Measurements from ENCODE around the gene GPRIN2.
A peak's percentile ranks its signal among the peaks of the same experiment; 100 is the strongest.
"Not testable (repeated sequence)": the region's sequence is repeated elsewhere in the genome, so short reads cannot be mapped to it uniquely, and the experiment has no call there.

Gene GPRIN2

GRCh38 chr10:46573884-46574283 is 17.4 kb upstream of the GPRIN2 start:
- DNase-seq (ENCODE audit: low read depth); H3K4me3 ChIP-seq (ENCODE audit: low read depth, low read length): not testable (repeated sequence)

DNA sequence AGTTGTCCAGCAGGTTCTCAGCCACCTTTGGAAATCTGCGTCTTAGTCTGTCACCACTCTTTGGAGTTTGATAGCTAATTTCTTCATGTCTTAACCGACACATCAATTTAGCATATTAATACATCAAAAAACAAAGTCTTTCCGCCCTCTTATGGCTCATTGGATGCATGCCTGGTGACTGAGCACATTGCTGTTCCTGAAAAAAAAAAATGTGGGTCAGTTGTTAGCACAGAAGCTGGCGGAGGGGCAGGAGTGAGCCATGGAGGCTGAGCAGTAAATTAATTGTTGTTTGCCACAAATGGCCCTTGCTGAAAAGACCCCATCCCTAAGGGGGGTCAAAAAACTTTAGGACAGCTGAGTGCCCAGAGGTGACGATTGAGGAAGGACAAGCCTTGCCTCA is 16.9 kb upstream of the GPRIN2 start:
- H3K4me3 ChIP-seq (ENCODE audit: low read depth, low read length); DNase-seq (ENCODE audit: low read depth): not testable (repeated sequence)

GRCh38 chr10:46572765-46573164 is 16.3 kb upstream of the GPRIN2 start:
- DNase-seq (ENCODE audit: low read depth); H3K4me3 ChIP-seq (ENCODE audit: low read depth, low read length): not testable (repeated sequence)

GRCh38 chr10:46570655-46571054 is 14.2 kb upstream of the GPRIN2 start:
- DNase-seq (ENCODE audit: low read depth); H3K4me3 ChIP-seq (ENCODE audit: low read depth, low read length): not testable (repeated sequence)

- not testable (repeated sequence) for DNase-seq (ENCODE audit: low read depth); H3K4me3 ChIP-seq (ENCODE audit: low read depth, low read length)
Observed at GRCh38 chr10:46567151-46567550, 10.7 kb upstream of the GPRIN2 start.

DNA sequence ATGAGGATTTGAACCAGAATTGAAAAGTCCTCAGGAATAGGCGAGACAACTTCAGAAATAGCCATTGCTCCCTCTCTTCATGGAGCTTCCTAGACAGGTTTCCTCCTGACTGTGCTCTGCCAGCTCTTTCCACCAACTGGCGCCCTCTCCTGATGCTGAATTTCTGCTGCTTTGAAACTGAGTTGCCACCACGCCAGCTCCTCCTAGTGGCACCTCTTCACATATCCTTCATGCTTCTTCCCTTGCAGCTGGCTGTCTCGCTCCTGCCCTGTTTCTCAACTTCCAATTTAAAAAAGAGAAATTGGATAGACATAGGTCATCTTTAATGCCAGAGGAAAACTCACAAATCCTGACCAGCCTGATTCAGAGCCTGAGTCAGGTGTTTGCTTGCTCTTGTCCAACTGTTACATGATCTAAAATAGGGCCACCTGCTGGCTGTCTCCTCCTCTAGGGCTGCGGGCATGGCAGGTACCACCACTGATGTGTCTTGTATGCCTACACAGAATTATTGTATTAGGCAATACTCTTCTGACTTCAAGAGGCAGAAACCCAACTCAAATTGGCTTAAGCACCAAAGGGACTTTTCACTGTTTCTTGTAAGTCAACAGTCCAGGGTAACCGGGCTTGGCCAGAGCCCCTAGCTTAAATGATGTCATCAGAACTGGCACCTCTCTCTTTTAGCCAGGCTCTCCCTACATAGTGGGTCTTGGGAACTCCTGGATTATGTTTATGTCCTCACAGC is 9.3 kb upstream of the GPRIN2 start:
- peak; percentile 42 for DNase-seq (ENCODE audit: low read depth)
- peak; percentile 45 for TF ChIP-seq CTCF (IDR thresholded peaks at IDR 0.05; ENCODE audit: insufficient read depth, low read depth, low read length, missing control alignments)
- H3K4me3 ChIP-seq (ENCODE audit: low read depth, low read length): not testable (repeated sequence)

DNA sequence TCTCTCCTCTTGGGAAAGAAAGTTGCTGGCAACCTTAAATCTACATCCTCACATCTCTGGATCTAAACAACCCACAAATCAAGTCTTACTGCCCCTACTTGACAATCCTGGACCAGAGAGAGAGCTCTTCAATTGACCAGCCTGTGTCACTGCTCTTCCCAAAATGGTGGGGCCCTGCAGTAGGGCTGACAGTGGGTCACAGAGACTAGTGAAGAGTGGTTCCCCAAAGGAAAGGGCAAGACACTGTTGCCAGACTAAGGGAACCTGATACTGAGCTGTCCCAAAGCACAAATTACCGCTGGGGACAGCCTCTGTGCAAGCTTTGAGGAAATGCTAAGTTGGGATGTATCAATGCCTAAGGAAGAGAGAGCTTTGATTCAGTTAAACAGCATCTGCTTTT is 4.5 kb upstream of the GPRIN2 start:
- no peak for TF ChIP-seq CTCF (IDR thresholded peaks at IDR 0.05; ENCODE audit: insufficient read depth, low read depth, low read length, missing control alignments)
- DNase-seq (ENCODE audit: low read depth): no peak
- H3K4me3 ChIP-seq (ENCODE audit: low read depth, low read length): no peak overlapping the region

DNA sequence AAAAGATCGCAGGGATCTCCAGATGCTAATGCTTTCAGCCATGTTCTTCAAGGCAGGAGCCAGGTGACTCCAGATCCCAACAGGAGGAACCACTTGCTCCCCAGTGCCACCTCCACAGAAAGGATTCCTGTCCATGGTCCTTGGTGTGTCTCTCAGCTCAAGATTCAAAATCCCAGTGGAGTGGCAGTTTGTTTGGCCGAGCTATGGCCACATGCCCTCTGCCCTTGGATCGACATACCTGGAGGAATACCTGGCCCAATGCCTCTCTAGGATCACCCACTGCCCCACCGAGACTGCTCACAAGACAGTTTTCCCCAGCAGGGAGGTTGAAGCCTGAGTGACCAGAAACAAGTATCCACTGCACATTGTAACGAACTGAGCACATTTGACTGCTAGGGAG is 3.9 kb upstream of the GPRIN2 start:
- no peak for TF ChIP-seq CTCF (IDR thresholded peaks at IDR 0.05; ENCODE audit: insufficient read depth, low read depth, low read length, missing control alignments)
- no peak overlapping the region for H3K4me3 ChIP-seq (ENCODE audit: low read depth, low read length)
- no peak for DNase-seq (ENCODE audit: low read depth)

- TF ChIP-seq CTCF (IDR thresholded peaks at IDR 0.05; ENCODE audit: insufficient read depth, low read depth, low read length, missing control alignments): no peak
- H3K4me3 ChIP-seq (ENCODE audit: low read depth, low read length): no peak overlapping the region
- no peak for DNase-seq (ENCODE audit: low read depth)
Observed at GRCh38 chr10:46559231-46559671, 2.8 kb upstream of the GPRIN2 start.

All from GM12865 (cell line).